Skeletal muscle tissue (tissue), 4 donors: ENCODE results near the gene ZCCHC3. TPM values are rescaled to one million over a fixed set of nuclear protein-coding genes. Genes with fewer than 3 reads are reported as not detected.

Experiments used
- H3K27ac ChIP-seq: one replicate; pipeline ENCODE4 v1.7.0; 2013; ENCODE audit warnings: mild to moderate bottlenecking, low read depth, low read length, inconsistent platforms
- H3K27me3 ChIP-seq, 3 donors: one replicate each; pipeline ENCODE4 v1.7.0; 2013; ENCODE audit warnings: low read length in 3 of 3; ENCODE audit not compliant: control insufficient read depth in 3 of 3, insufficient read depth in 3 of 3
- H3K36me3 ChIP-seq, 3 donors: one replicate each; pipeline ENCODE4 v1.7.0; 2013; ENCODE audit warnings: low read length in 3 of 3; ENCODE audit not compliant: control insufficient read depth in 3 of 3, insufficient read depth in 3 of 3
- H3K4me1 ChIP-seq, 3 donors: one replicate each; pipeline ENCODE4 v1.7.0; 2013; ENCODE audit warnings: low read length in 3 of 3, mild to moderate bottlenecking in 3 of 3; ENCODE audit not compliant: control insufficient read depth in 3 of 3, insufficient read depth in 3 of 3
- H3K4me3 ChIP-seq, 3 donors: one replicate each; pipeline ENCODE4 v1.7.0; 2013; ENCODE audit warnings: low read length in 3 of 3
- H3K9ac ChIP-seq, 3 donors: one replicate each; pipeline ENCODE4 v1.7.0; 2013; ENCODE audit warnings: low read length in 3 of 3, mild to moderate bottlenecking in 3 of 3, moderate library complexity in 2 of 3, low read depth in 1 of 3
- H3K9me3 ChIP-seq, 3 donors: one replicate each; pipeline ENCODE4 v1.7.0; 2013; ENCODE audit warnings: low read length in 3 of 3; ENCODE audit not compliant: control insufficient read depth in 3 of 3
- total RNA-seq: library from RNA; depleted of rRNA; stranded (reverse); fragments of >200 nt; gene quantifications from one replicate; pipeline ENCODE4 v1.2.3, GENCODE V29; 2014
- donor health status: Osteomylitis.

Gene ZCCHC3
- total RNA-seq, 1 donor from 2014 or later = 39.1 TPM

DNA sequence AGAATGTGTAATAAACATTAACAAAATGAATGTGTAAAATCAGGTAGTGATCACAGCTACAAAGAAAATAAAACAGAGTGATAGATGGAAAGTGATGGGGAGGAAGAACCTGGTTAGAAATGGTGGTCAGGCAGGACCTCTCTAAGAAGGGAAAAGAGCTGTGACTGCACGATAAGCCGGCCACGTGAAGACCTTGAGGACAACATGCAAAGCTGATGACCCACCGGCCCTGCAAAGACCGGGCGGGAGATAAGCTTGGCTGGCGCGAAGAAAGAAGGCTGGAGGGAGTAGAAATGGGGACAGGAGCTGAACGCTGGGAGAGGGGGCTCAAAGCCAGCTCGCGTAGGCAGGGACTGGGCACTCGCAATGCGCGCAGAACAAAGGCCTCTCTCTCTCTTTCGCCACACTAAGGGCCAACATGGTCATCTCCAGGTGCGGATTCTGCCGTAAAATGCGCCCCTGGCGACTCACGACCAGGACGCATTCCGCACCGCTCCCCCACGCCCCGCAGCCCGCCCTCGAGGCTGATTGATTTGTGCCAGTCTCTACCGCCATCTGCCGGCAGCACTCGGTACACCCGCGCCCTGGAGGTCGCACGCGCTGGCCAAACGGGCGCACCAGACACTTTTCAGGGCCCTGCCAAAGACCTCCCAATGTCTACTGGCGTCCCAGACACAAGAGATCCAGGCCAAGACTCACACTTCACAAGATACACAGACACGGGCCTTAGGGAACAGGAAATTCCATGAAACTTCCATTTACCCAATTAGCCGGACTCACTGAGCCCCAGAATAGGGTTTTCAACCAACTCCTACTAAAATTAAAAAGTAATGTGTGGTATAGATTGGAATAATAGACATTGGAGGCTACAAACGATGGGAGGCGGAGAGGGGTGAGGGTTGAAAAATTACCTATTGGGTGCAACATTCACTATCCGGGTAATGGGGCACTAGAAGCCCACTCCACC, 30.5 kb upstream of the ZCCHC3 start:
- Histone ChIP-seq H3K9me3 (no peaks in the 10 kb centered on the region), H3K9ac (peak overlapping the region; percentile 62 to 79 (median 65)), H3K4me1 (peaks cover 4 to 9% (median 8%) of the 10 kb centered on the region in 3 donors), H3K36me3 (no peaks in the 10 kb centered on the region), H3K4me3 (peak overlapping the region; percentile 83 to 92 (median 88)), H3K27ac (no peak overlapping the region), H3K27me3 (peaks cover 0 to 7% (median 6%) of the 10 kb centered on the region in 3 donors)

DNA sequence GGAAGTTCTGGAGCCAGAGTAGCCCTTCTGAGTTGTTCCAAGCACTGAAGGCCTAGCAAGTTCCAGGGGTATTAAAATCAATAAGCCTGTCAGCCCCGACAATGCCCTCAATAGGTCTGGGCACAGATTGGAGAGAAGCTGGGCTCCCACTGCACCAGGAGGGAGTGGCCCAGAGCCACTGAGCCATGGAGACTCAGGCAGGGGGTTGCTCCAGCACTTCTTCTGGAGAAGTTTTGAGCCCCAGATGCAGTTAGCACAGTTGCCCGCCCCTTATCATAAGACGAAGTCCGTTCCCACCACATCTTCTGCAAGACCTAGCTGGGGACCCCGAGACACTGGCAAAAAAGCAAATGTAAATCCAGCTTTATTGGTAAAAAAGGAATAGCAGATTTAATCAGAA, 26.9 kb upstream of the ZCCHC3 start:
- no peaks in the 10 kb centered on the region for H3K36me3 ChIP-seq
- H3K4me1 ChIP-seq = peaks cover 4 to 9% (median 8%) of the 10 kb centered on the region in 3 donors
- no peak overlapping the region for H3K27ac ChIP-seq
- no peaks in the 10 kb centered on the region for H3K27me3 ChIP-seq
- H3K9me3 ChIP-seq = no peaks in the 10 kb centered on the region
- H3K9ac ChIP-seq = no peak overlapping the region
- no peak overlapping the region for H3K4me3 ChIP-seq

DNA sequence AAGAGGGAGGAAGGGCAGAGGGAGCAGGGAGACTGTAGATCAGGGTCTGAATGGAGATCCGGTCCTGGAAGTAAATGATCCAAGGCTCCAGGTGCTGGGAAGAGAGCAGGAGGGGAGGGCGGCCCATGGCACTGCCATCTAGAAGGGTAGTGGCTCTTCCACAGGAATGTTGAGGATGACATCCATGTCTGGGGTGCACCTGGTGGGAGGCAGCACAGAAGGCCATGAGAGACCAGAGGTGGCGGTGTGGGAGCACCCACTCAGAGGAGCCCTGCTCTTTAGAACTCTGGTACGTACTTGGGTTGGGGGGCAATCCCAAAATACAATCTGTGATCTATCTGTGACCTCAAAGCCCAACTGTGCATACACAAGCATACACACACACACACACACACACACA, 26.3 kb upstream of the ZCCHC3 start:
- Histone ChIP-seq H3K36me3 (peaks cover 0 to 4% (median 0%) of the 10 kb centered on the region in 3 donors), H3K4me1 (peaks cover 4 to 9% (median 8%) of the 10 kb centered on the region in 3 donors), H3K9me3 (no peaks in the 10 kb centered on the region), H3K27me3 (no peaks in the 10 kb centered on the region), H3K9ac (no peak overlapping the region), H3K4me3 (no peak overlapping the region), H3K27ac (no peak overlapping the region)

DNA sequence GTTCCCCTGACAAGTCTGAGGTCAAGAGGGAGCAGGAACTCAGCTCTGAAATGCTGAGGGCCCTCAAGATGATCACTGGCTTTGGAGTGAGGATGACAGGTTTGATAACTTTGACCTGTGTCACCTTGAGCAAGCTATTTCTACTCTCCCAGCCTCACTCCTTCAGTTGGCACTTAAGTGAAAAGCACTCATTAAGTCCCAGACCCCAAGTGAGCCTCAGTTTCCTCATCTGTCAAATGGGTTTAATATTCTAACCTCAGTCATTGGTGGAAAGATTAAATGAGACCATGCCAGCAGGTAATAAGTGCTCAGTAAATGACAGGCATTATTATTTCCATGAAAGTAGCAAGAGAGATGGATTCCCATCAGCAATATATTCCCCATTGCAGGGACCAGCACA, 25.8 kb upstream of the ZCCHC3 start:
- H3K27ac ChIP-seq = no peak overlapping the region

DNA sequence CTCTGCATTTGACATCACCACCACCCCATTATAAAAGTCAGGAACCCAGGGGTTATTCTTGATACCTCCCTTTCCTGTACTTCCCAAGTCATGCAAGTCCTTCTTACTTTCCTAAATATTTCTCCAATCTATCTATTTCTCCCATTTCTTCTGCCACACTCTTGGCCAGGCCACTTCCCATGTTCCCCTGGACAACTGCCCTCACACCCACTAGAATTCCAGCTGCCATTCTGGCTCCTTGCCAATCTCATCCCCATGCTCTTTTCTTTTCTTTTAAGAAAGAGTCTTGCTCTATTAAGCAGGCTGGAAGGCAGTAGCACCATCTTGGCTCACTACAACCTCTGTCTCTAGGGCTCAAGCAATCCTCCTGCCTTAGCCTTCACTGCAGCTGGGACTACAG, 24.7 kb upstream of the ZCCHC3 start:
- no peaks in the 10 kb centered on the region for H3K4me1 ChIP-seq
- H3K27me3 ChIP-seq = no peaks in the 10 kb centered on the region
- no peak overlapping the region for H3K4me3 ChIP-seq
- peaks cover 0 to 11% (median 8%) of the 10 kb centered on the region in 3 donors for H3K36me3 ChIP-seq
- H3K27ac ChIP-seq = no peak overlapping the region
- no peak overlapping the region for H3K9ac ChIP-seq
- H3K9me3 ChIP-seq = no peaks in the 10 kb centered on the region

More for the DNA sequence above, 25.8 kb upstream of the ZCCHC3 start:
- Histone ChIP-seq H3K4me1 (peaks cover 4 to 7% (median 7%) of the 10 kb centered on the region in 3 donors), H3K9me3 (no peaks in the 10 kb centered on the region), H3K36me3 (peaks cover 0 to 4% (median 2%) of the 10 kb centered on the region in 3 donors), H3K4me3 (no peak overlapping the region), H3K9ac (no peak overlapping the region), H3K27me3 (no peaks in the 10 kb centered on the region)

DNA sequence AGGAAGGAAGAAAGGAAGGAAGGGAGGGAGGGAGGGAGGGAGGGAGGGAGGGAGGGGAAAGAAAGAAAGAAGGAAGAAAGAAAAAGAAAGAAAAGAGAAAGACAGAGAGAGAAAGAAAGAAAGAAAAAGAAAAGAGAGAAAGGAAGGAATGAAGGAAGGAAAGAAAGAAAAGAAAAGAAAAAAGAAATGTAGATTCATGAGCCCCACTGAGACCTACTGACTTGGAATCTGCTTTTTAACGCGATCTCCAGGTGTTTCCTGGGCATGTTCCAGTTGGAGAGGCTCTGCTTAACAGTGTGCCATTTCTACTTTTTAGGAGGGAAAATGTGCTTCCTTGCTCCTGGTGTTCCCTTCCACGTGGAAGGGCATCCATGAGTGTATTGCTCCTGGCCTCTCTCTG, 23.5 kb upstream of the ZCCHC3 start:
- H3K36me3 ChIP-seq = peaks cover 3 to 12% (median 8%) of the 10 kb centered on the region in 3 donors
- no peaks in the 10 kb centered on the region for H3K27me3 ChIP-seq
- no peaks in the 10 kb centered on the region for H3K4me1 ChIP-seq
- no peak overlapping the region for H3K27ac ChIP-seq
- no peaks in the 10 kb centered on the region for H3K9me3 ChIP-seq
- no peak overlapping the region for H3K4me3 ChIP-seq
- H3K9ac ChIP-seq = no peak overlapping the region

DNA sequence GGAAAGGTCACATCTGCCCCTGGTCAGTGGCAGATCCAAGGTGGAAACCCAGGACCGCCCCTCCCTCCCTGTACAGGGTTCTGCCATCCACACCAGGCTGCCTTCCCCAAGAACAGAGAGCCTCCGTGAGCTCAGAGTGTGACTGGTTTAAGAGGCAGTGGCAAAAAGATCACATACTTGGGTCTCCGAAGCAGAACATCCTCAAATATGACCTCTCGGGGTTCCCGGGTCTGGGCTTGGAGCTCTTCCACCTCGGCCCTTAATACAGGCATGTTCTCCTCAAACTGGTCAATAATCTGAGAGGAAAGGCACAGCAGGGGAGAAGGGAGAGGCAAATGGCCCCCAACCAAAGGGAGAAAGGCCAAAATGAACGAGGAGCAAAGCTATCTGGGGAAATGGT, 21.6 kb upstream of the ZCCHC3 start:
- no peaks in the 10 kb centered on the region for H3K4me1 ChIP-seq
- H3K27me3 ChIP-seq = no peaks in the 10 kb centered on the region
- no peak overlapping the region for H3K4me3 ChIP-seq
- no peak overlapping the region for H3K9ac ChIP-seq
- H3K36me3 ChIP-seq = peaks cover 3 to 12% (median 8%) of the 10 kb centered on the region in 3 donors
- no peak overlapping the region for H3K27ac ChIP-seq
- H3K9me3 ChIP-seq = no peaks in the 10 kb centered on the region

DNA sequence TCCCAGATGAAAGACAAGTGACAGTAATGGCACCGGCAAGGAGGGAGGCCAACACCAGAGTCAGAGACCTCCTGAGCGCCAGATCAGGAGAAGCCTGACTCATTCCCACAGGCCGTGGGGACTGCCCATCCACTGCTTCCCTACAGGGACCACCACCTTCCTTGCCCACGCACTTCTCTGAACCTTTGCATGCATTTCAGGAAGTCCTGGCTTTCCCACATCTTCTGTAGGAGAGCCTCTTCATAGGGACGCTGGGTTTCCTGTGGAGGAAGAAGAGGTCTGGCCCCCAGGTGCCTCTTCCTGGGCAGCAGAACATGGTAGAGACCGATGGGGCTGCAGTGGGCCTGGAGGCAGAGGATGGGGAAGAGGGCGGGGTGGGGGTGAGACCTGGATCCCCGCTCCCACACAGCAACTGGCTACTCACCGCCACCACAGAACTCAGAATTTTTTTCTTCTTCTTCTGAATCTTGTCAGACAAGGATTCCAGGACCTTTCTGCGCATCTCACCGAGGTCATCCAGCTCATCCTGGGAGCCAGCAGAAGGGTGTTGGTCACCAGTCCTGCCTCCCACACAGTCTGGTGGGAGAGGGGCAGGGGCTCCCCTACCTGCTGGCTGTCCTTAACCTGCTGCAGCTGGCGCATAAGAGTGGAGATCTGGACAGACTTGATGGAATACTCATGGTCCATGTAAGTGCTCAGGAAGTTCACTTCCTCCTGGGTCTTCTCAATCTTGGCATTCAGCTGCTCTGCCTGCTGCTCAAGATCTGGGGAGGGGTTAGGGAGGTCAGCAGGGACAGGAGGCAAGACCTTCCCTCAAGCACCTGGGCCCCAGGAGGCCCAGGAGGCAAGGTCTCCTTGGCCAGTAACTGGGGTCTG, 20.5 kb upstream of the ZCCHC3 start:
- Histone ChIP-seq H3K9ac (no peak overlapping the region), H3K36me3 (peaks cover 3 to 12% (median 8%) of the 10 kb centered on the region in 3 donors), H3K27me3 (no peaks in the 10 kb centered on the region), H3K4me1 (no peaks in the 10 kb centered on the region), H3K9me3 (no peaks in the 10 kb centered on the region), H3K4me3 (no peak overlapping the region), H3K27ac (no peak overlapping the region)

DNA sequence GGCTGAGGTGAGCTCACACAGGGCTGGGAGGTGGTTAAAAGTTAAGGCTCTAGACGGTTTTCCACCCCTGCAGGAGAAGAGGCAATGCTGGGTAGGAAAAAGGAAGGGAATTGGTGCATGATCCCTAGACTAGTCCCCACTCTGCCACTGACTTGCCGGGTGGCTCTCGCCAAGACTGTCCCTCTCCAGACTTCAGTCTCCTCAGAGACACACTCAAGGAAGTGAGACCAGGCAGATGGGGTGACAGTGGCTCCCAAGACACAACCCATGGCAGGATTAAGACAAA, 19.9 kb upstream of the ZCCHC3 start:
- Histone ChIP-seq H3K4me3 (no peak overlapping the region), H3K9me3 (no peaks in the 10 kb centered on the region), H3K4me1 (no peaks in the 10 kb centered on the region), H3K27me3 (no peaks in the 10 kb centered on the region), H3K27ac (no peak overlapping the region), H3K36me3 (peaks cover 3 to 12% (median 8%) of the 10 kb centered on the region in 3 donors), H3K9ac (no peak overlapping the region)

DNA sequence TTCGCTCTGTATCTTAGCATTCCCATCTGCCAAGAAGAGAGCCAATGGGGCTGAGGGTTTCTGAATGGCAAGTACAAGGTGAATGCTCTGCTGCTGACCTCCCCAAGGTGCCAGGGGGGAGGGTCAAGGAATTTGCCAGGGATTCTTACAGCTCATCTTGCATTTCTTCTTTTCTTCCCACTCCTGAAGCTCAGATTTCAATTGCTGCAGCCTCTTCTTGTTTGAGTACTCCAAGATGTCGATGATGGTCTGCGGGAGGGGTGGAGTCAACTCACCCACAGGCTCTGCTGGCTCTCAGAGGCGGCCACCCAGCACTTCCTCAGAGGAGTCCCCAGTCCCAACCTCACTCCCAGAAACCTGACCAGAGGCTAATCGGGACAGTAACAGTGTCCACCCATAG, 19.2 kb upstream of the ZCCHC3 start:
- Histone ChIP-seq H3K4me1 (no peaks in the 10 kb centered on the region), H3K27me3 (no peaks in the 10 kb centered on the region), H3K36me3 (peaks cover 3 to 12% (median 8%) of the 10 kb centered on the region in 3 donors), H3K9me3 (no peaks in the 10 kb centered on the region), H3K4me3 (no peak overlapping the region), H3K9ac (peak overlapping the region in 1 of 3 donors; percentile 3), H3K27ac (no peak overlapping the region)
